Fibroblast of pulmonary artery (primary cell): ENCODE results near the gene SCAMP3.

Source experiments
- DNase-seq: peaks from one replicate; pipeline ENCODE4 v3.0.0-alpha.2; 2010; ENCODE audit warnings: low read depth
- H3K4me3 ChIP-seq: replicated peaks from 2 replicates; pipeline ENCODE4 v1.5.1; 2011; ENCODE audit warnings: low read depth, mild to moderate bottlenecking, control low read depth, low read length, moderate library complexity
- TF ChIP-seq, protein P1 (sequence below): IDR thresholded peaks from 2 replicates; pipeline ENCODE4 v1.5.1; 2011; ENCODE audit warnings: mild to moderate bottlenecking, control low read depth, low read length, inconsistent platforms; ENCODE audit errors: missing control alignments

The SCAMP3 gene

DNA sequence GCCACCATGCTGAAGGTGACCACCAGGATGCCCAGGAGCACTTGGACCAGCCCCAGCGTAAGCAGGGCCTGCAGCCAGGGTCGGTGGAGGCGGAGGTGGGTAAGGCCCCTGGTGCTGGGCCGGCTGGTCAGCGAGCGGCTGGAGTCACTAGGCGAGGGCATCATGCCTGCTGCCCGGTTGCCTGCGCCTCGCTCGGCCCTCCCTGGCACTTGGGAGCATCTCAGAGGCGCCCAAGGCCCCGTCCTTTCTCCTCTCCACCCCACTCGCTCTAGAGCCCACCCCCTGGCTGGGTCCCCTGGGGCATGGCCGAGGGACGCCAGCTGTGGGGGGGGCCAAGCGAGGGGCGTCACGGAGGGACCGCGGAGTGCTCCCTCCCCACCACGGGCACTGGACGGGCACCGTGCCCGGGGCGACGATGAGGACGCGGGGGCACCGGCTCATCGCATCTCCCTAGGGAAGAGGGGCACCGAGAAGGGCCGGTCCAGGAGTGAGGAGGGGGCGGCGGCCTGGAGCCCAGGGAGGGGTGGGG, 7.4 kb downstream of the SCAMP3 start:
- DNase-seq: no peak
- H3K4me3 ChIP-seq: peak overlapping the region; percentile 78
- TF ChIP-seq, protein P1, sequence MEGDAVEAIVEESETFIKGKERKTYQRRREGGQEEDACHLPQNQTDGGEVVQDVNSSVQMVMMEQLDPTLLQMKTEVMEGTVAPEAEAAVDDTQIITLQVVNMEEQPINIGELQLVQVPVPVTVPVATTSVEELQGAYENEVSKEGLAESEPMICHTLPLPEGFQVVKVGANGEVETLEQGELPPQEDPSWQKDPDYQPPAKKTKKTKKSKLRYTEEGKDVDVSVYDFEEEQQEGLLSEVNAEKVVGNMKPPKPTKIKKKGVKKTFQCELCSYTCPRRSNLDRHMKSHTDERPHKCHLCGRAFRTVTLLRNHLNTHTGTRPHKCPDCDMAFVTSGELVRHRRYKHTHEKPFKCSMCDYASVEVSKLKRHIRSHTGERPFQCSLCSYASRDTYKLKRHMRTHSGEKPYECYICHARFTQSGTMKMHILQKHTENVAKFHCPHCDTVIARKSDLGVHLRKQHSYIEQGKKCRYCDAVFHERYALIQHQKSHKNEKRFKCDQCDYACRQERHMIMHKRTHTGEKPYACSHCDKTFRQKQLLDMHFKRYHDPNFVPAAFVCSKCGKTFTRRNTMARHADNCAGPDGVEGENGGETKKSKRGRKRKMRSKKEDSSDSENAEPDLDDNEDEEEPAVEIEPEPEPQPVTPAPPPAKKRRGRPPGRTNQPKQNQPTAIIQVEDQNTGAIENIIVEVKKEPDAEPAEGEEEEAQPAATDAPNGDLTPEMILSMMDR: no peak

DNA sequence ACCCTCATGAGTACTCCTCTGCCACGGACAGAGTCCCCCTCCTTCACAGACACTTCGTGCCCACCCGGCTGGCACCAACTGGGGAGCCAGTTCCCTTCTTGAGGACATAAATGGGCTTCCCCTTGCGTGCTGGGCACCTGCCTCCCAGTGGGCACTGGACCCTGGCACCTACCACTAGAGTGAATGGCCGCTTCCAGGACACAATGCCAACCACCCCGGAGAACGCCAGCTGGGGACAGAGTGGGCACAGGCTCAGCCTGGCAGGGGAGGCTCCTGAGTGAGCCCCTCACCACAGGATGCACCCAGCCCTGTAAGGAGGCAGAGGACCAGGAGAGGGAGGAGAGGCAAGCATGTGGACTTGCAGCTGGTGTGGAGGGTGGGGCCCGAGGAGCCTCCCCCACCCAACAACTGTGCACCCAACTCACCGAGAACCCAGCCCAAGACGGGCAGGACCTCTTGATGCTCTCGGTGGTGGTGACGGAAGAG, 7.9 kb downstream of the SCAMP3 start:
- peak overlapping the region; percentile 78 for H3K4me3 ChIP-seq
- TF ChIP-seq, protein P1: no peak
- no peak for DNase-seq

DNA sequence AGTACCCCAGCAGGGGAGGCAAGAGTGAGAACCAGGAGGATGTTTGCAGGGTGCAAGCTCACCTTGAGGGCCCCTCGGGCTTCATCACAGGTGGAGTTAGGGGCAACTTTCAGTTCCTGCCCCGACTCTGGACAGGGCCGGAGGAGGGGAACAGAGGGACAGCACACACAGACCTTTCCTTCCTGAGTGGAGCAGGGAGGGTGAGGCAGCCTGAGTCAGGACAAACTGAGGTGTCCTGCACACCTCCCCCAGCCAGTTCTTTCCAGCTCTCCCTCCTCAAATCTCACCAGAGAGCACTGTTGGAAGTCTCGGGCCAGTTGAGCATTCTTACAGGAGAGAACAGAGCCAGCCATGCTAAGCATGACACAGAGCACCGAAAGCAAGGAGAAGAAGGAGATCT, 8.4 kb downstream of the SCAMP3 start:
- no peak for DNase-seq
- peak overlapping the region; percentile 78 for H3K4me3 ChIP-seq
- TF ChIP-seq, protein P1: no peak

DNA sequence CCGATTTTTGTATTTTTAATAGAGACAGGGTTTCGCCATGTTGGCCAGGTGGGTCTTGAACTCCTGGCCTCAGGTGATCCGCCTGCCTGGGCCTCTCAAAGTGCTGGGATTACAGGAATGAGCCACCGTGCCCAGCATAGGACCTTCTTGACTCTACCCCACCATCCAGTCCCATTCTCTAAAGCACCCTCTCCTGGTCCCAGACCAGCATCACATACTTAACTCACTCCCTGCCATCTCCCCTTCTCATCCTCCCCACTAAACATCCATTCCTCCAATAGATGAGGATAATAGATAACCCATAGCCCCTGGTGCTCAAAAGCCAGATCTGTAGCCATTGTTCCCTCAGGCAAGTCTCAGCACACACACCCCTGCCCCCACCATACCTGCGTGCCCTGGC, 9.0 kb downstream of the SCAMP3 start:
- DNase-seq: no peak

DNA sequence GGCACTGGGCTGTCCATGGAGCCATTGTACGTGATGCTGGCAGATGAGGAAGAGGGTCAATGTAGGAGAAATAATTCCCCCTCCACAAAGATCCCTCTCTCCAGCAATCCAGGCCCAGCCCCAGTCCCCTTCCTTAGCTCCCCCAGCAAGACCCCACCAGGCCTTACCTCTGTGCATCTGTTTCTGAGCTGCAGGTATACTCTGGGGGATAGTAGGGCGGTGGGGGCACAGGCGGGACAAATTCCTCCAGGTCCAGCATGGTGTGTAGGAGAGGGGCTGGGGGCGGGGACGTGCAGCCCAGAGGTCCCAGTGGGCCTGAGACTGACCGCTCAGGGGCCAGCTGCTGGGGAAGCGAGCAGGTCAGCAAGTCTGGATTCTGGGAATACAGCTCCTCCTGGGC, 10.6 kb downstream of the SCAMP3 start:
- H3K4me3 ChIP-seq: no peak overlapping the region
- TF ChIP-seq, protein P1: no peak
- no peak for DNase-seq

More for the DNA sequence above, 9.0 kb downstream of the SCAMP3 start:
- H3K4me3 ChIP-seq: peak overlapping the region; percentile 78
- TF ChIP-seq, protein P1: peak; percentile 10

DNA sequence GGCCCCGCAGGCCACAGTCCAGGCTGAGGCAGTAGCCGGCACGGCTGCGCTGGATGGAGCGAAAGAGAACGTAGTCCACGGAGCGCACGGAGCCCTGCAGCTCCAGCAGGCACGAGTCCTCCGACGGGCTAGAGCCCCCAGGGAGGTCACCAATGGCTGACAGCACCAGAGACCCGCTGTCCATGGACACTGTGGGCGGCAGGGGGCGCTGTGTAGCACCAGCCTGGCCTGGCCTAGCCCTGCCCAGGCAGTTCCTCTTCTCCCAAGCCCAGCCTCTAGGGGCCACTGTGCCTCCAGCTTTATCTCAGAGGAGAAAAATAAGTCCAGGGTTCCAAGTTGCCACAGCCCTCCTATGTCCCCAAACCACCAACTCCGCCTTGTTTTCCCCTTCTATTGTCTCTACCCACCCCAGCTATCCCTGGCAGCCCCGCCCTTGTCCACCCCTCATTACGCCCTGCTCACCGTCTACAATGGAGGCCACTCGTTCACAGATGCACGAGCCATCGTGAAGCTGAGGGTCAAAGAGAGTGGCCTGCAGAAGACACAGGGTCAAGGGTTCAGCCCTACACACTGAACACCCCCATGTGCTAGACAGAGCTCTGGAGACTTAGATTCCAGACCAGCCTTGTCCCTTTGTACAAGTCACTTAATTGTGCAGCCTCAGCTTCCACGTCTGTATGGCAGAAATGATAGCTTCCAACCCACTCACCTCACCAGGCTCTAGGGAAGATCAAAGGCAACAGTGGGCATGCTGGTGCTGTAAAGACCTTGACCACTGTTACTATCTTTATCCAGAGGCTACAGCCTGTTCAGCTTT, 11.3 kb downstream of the SCAMP3 start:
- TF ChIP-seq, protein P1: no peak
- peak; percentile 92 for DNase-seq
- H3K4me3 ChIP-seq: no peak overlapping the region
